Immature natural killer cell (primary cell): Measurements from ENCODE around the gene FOXP1. TPM values are rescaled to one million over a fixed set of nuclear protein-coding genes. Genes with fewer than 3 reads are reported as not detected.

Experiments used
- DNase-seq, 3 donors: peaks; one replicate each; pipeline ENCODE4 v3.0.0; 2022; ENCODE audit warnings: mixed read lengths in 1 of 3
- H3K27ac Mint-ChIP-seq, 6 donors: one replicate each; pipeline ENCODE4 v1.8.0; 2020; ENCODE audit warnings: mixed read lengths in 6 of 6, mild to moderate bottlenecking in 5 of 6, inconsistent platforms in 4 of 6, moderate library complexity in 3 of 6
- H3K27me3 Mint-ChIP-seq, 3 donors: one replicate each; pipeline ENCODE4 v1.8.0; 2020 to 2021; ENCODE audit warnings: low read depth in 3 of 3, mild to moderate bottlenecking in 3 of 3, mixed read lengths in 3 of 3, moderate library complexity in 3 of 3, inconsistent platforms in 1 of 3
- H3K36me3 Mint-ChIP-seq, 3 donors: one replicate each; pipeline ENCODE4 v1.8.0; 2020; ENCODE audit warnings: mixed read lengths in 3 of 3, inconsistent platforms in 2 of 3, mild to moderate bottlenecking in 2 of 3
- H3K4me1 Mint-ChIP-seq, 2 donors: one replicate each; pipeline ENCODE4 v1.8.0; 2020; ENCODE audit warnings: inconsistent platforms in 2 of 2, mild to moderate bottlenecking in 2 of 2, mixed read lengths in 2 of 2, moderate library complexity in 1 of 2
- H3K4me3 Mint-ChIP-seq, 5 donors: one replicate each; pipeline ENCODE4 v1.8.0; 2020; ENCODE audit warnings: mild to moderate bottlenecking in 5 of 5, mixed read lengths in 5 of 5, inconsistent platforms in 3 of 5, moderate library complexity in 3 of 5
- H3K9me3 Mint-ChIP-seq, 6 donors: one replicate each; pipeline ENCODE4 v1.8.0; 2020; ENCODE audit warnings: mild to moderate bottlenecking in 6 of 6, mixed read lengths in 6 of 6, inconsistent platforms in 4 of 6, moderate library complexity in 3 of 6
- polyA plus RNA-seq, 3 donors: library from polyadenylated mRNA; unstranded; fragments of 300-500 nt; fragmentation: Illumina TruSeq; gene quantifications; one replicate each; pipeline ENCODE4 v1.2.3, GENCODE V29; 2021

FOXP1 gene
- polyA plus RNA-seq, 3 donors from 2014 or later, result 68.2 to 133 (median 84.0) TPM

GRCh38 chr3:71076361-71077002 lies 507.0 kb downstream of the FOXP1 start:
- no peak for DNase-seq
- no peaks in the 10 kb centered on the region for H3K27me3 Mint-ChIP-seq
- H3K36me3 Mint-ChIP-seq, result peaks cover 0 to 4% (median 3%) of the 10 kb centered on the region in 3 donors
- H3K9me3 Mint-ChIP-seq, result no peaks in the 10 kb centered on the region
- peaks cover 79 to 92% of the 10 kb centered on the region in 2 donors for H3K4me1 Mint-ChIP-seq
- H3K27ac Mint-ChIP-seq, result peak overlapping the region in 4 of 6 donors; percentile 27 to 71 (median 42)
- H3K4me3 Mint-ChIP-seq, result no peak overlapping the region

DNA sequence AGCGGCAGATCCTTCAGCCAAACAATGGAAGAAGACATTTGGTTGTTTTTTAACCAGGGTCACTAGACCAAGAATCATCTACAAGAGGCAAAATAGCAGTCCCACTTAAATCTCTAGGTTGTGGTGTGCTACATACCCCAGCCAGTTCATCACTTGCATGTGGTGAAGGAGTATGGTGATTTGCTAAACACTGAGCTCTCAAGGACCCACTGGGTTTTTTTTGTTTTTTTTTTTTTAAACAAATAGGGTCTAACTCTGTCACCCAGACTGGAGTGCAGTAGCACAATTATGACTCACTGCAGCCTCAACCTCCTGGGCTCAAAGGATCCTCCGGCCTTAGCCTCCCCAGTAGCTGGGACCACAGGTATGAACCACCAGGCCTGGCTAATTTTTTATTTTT lies 508.0 kb downstream of the FOXP1 start:
- no peak overlapping the region for H3K4me3 Mint-ChIP-seq
- peaks cover 79 to 92% of the 10 kb centered on the region in 2 donors for H3K4me1 Mint-ChIP-seq
- DNase-seq, result no peak
- H3K36me3 Mint-ChIP-seq, result peaks cover 0 to 4% (median 3%) of the 10 kb centered on the region in 3 donors
- H3K9me3 Mint-ChIP-seq, result no peaks in the 10 kb centered on the region
- H3K27me3 Mint-ChIP-seq, result no peaks in the 10 kb centered on the region
- H3K27ac Mint-ChIP-seq, result peak overlapping the region in 3 of 6 donors; percentile 55 to 67 (median 63)

DNA sequence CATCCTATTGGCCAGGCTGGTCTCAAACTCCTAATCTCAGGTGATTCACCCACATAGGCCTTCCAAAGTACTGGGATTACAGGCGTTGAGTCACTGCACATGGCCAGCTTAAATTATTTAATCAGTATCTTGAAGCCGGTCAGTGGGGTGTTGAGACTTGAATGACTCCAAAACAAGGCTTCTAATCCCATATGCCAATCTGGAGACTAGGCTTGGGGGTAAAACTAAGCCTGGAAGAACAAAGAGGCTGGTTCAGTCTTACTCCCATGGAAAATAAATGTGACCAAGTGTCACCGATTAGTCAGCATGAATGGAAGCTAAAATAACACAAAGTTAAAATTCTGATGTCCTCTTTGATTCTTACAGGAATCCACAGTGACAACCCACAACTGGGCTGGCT lies 509.1 kb downstream of the FOXP1 start:
- no peak for DNase-seq
- Mint-ChIP-seq H3K27me3 (peaks cover 0 to 4% (median 0%) of the 10 kb centered on the region in 3 donors), H3K27ac (no peak overlapping the region), H3K4me1 (peaks cover 79 to 92% of the 10 kb centered on the region in 2 donors), H3K9me3 (no peaks in the 10 kb centered on the region), H3K36me3 (peaks cover 0 to 4% (median 3%) of the 10 kb centered on the region in 3 donors), H3K4me3 (no peak overlapping the region)

GRCh38 chr3:71072986-71073385 lies 510.5 kb downstream of the FOXP1 start:
- Mint-ChIP-seq H3K27me3 (peaks cover 0 to 4% (median 0%) of the 10 kb centered on the region in 3 donors), H3K4me1 (peaks cover 76 to 92% of the 10 kb centered on the region in 2 donors), H3K9me3 (no peaks in the 10 kb centered on the region), H3K36me3 (peaks cover 0 to 4% (median 3%) of the 10 kb centered on the region in 3 donors), H3K4me3 (no peak overlapping the region), H3K27ac (peak overlapping the region in 3 of 6 donors; percentile 27 to 68 (median 64))
- DNase-seq, result no peak

DNA sequence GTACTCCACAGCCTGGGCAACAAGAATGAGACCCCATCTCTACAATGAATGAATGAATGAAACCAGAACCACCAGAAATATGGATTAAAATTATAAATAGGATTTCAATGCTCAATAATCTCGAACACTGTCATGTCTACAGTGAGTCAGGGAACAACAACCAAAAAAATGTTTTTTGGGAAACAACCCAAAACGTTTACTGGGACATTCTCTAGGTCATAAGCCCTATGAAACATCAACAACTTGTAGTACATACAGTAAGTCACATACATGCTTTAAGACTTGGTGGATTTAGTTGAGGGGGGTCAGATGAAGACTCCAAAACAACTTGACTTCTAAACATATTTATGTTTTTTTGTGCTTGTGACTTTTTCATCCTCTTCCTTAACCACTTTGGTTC lies 511.2 kb downstream of the FOXP1 start:
- H3K4me1 Mint-ChIP-seq, result peaks cover 76 to 92% of the 10 kb centered on the region in 2 donors
- no peaks in the 10 kb centered on the region for H3K9me3 Mint-ChIP-seq
- no peak for DNase-seq
- H3K27me3 Mint-ChIP-seq, result peaks cover 0 to 4% (median 0%) of the 10 kb centered on the region in 3 donors
- peaks cover 0 to 4% (median 3%) of the 10 kb centered on the region in 3 donors for H3K36me3 Mint-ChIP-seq
- no peak overlapping the region for H3K4me3 Mint-ChIP-seq
- peak overlapping the region in 1 of 6 donors; percentile 23 for H3K27ac Mint-ChIP-seq

DNA sequence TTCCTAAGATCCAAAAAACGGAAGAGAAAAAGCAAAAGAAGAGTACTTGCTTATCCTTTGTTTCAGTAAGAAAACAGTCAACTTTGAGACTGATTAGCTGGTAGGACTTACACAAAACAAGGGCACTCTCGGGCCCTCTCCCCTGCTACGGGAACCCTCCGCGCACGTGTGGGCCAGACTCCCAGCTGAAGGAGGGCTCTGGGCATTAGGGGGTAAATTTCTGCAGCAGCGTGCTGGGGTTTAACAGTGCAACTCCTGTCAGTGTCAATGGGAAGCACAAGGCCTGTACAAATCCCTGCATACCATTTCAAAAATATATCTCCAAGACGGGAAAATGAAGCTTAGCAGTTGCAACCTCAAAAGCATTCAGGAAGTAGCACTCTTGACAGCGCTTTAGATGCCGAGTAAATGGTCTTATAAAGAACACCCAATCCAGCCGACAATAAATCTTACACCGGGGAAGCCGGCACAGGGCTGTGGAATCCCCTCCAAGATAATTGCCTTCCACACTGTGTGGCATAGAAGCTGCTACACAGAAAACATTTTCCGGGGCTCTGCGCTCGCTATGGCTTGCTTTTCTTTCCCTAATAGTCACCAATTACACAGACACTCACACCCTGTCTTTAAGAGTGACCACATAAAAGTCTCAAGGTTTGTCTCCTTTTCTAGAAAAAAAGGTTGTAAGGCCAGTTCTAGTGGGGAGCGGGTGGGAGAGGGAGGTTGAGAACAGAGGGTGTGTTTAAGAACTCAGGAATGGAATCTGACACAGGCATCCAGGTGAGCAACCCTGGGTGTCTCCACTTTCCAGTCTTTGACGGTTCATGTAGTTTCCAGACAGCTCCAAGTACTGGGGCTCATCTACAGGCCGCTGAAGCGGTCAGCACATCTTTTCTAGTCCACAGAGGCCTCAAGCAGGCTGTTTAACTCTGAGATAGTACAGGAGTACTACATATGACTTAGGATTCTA lies 512.7 kb downstream of the FOXP1 start:
- H3K4me3 Mint-ChIP-seq, result peak overlapping the region; percentile 6 to 77 (median 58)
- H3K4me1 Mint-ChIP-seq, result peaks cover 76 to 92% of the 10 kb centered on the region in 2 donors
- H3K27ac Mint-ChIP-seq, result peak overlapping the region in 5 of 6 donors; percentile 2 to 77 (median 74)
- peaks cover 0 to 4% (median 0%) of the 10 kb centered on the region in 3 donors for H3K36me3 Mint-ChIP-seq
- no peaks in the 10 kb centered on the region for H3K9me3 Mint-ChIP-seq
- H3K27me3 Mint-ChIP-seq, result peaks cover 0 to 4% (median 0%) of the 10 kb centered on the region in 3 donors
- DNase-seq, result peak in 1 of 3 donors; percentile 24

DNA sequence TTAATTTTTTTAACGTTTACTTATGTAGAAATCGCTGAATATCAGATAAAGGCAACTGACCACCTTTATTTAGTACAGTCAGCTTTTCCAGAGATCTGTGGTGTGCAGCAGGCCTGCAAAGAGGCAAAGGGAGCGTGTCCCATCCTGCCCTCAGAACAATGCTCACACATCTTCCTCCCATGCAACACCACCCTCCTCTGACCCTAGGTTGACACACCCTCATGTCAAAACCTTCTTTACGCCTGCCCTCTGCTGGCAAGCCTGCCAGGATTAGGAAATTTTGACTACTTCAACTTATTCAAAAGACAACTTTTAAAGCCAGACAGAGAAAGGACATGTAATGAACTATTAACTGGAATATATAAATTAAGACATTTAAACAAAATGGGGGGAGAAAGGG lies 513.7 kb downstream of the FOXP1 start:
- peak; percentile 42 to 48 (median 47) for DNase-seq
- Mint-ChIP-seq H3K27me3 (peaks cover 4 to 5% (median 4%) of the 10 kb centered on the region in 3 donors), H3K9me3 (no peaks in the 10 kb centered on the region), H3K27ac (peak overlapping the region; percentile 7 to 85 (median 48)), H3K36me3 (peaks cover 0 to 4% (median 0%) of the 10 kb centered on the region in 3 donors), H3K4me3 (peak overlapping the region; percentile 3 to 61 (median 46)), H3K4me1 (peaks cover 77 to 89% of the 10 kb centered on the region in 2 donors)

- H3K27me3 Mint-ChIP-seq, result peaks cover 4 to 5% (median 4%) of the 10 kb centered on the region in 3 donors
- peak; percentile 33 to 46 (median 34) for DNase-seq
- peak overlapping the region in 4 of 5 donors; percentile 5 to 60 (median 20) for H3K4me3 Mint-ChIP-seq
- peak overlapping the region; percentile 32 to 85 (median 68) for H3K27ac Mint-ChIP-seq
- H3K4me1 Mint-ChIP-seq, result peaks cover 69 to 77% of the 10 kb centered on the region in 2 donors
- no peaks in the 10 kb centered on the region for H3K36me3 Mint-ChIP-seq
- no peaks in the 10 kb centered on the region for H3K9me3 Mint-ChIP-seq
Measured at GRCh38 chr3:71067977-71068654, 515.4 kb downstream of the FOXP1 start.

- DNase-seq, result no peak
- Mint-ChIP-seq H3K4me1 (peaks cover 66 to 70% of the 10 kb centered on the region in 2 donors), H3K27ac (peak overlapping the region; percentile 25 to 95 (median 86))
Measured at GRCh38 chr3:71066849-71067261, 516.7 kb downstream of the FOXP1 start.

GRCh38 chr3:71066356-71066755 lies 517.2 kb downstream of the FOXP1 start:
- no peak for DNase-seq
- H3K27me3 Mint-ChIP-seq, result peaks cover 4 to 5% (median 4%) of the 10 kb centered on the region in 3 donors
- H3K9me3 Mint-ChIP-seq, result no peaks in the 10 kb centered on the region
- H3K36me3 Mint-ChIP-seq, result no peaks in the 10 kb centered on the region
- peak overlapping the region; percentile 72 to 94 (median 93) for H3K4me3 Mint-ChIP-seq
- peaks cover 61 to 69% of the 10 kb centered on the region in 2 donors for H3K4me1 Mint-ChIP-seq
- H3K27ac Mint-ChIP-seq, result peak overlapping the region; percentile 87 to 95 (median 92)

More at GRCh38 chr3:71066849-71067261, 516.7 kb downstream of the FOXP1 start:
- Mint-ChIP-seq H3K27me3 (peaks cover 4 to 5% (median 4%) of the 10 kb centered on the region in 3 donors), H3K9me3 (no peaks in the 10 kb centered on the region), H3K36me3 (no peaks in the 10 kb centered on the region), H3K4me3 (peak overlapping the region; percentile 31 to 94 (median 93))

- Mint-ChIP-seq H3K27ac (peak overlapping the region; percentile 87 to 95 (median 92)), H3K4me1 (peaks cover 54 to 67% of the 10 kb centered on the region in 2 donors), H3K36me3 (no peaks in the 10 kb centered on the region), H3K4me3 (peak overlapping the region; percentile 90 to 94 (median 94)), H3K27me3 (peaks cover 4 to 5% (median 4%) of the 10 kb centered on the region in 3 donors), H3K9me3 (no peaks in the 10 kb centered on the region)
- DNase-seq, result no peak
Measured at GRCh38 chr3:71065764-71066013, 517.8 kb downstream of the FOXP1 start.

DNA sequence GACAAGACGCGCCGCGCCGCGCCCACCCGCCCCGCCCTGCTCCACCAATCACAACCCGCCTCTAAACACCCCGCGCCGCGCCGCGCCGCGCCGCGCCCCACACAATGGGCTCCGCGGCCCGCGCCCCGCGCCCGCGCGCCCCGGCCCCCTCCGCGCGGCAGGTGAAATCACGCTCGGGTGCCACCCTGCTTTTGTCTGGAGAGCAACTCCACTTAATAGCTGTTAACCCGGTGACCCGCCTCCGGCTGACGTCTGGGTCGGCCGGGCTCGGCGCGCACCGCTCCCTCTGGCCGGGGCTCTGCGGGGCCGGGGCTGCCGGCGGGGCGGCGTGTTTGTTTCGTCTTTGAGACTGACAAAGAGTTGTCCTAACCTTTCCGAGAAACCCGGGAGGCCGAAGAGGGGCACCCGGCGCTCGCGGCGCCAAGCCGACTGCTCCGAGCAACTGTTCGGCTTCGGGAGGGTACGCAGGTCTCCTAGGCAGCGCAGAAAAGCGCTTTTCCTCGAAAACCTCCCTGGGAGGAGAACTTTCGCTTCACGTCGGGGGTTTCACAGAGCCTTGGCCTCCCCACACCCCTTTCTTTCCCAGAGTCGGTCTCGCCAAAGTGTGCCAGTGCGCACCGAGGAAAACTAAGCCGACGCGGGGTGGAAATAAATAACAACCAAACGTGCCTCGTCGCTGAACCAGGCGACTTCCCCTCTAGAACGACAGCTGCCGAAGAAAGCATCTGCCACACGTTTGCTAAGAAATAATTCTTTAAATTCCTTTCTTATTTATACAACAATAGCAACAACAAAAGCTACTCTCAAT lies 518.4 kb downstream of the FOXP1 start:
- no peaks in the 10 kb centered on the region for H3K9me3 Mint-ChIP-seq
- H3K27me3 Mint-ChIP-seq, result peaks cover 4 to 5% (median 4%) of the 10 kb centered on the region in 3 donors
- peak overlapping the region; percentile 90 to 94 (median 94) for H3K4me3 Mint-ChIP-seq
- peaks cover 49 to 67% of the 10 kb centered on the region in 2 donors for H3K4me1 Mint-ChIP-seq
- no peaks in the 10 kb centered on the region for H3K36me3 Mint-ChIP-seq
- peak overlapping the region; percentile 87 to 95 (median 92) for H3K27ac Mint-ChIP-seq
- peak; percentile 61 to 68 (median 64) for DNase-seq
